Panc1 (cell line): ENCODE data around the gene CST1. TPM values are rescaled to one million over a fixed set of nuclear protein-coding genes. Genes with fewer than 3 reads are reported as not detected.

Source experiments
- ATAC-seq: fragments of 200-7000 bp; cut with Tn5 transposase; 2 replicates; pipeline ENCODE4 v1.9.1; 2020; ENCODE audit warnings: mild to moderate bottlenecking, moderate library complexity
- BruUV-seq: library from RNA; stranded (reverse); fragments of 400-500 nt; replicated peaks from 2 replicates; lab custom pipeline; 2021; lab: Mats Ljungman, UMichigan
- CTCF ChIA-PET: fragments of 300-600 bp; sonication (Branson Sonifier 250); formaldehyde crosslinking; loops from one replicate; lab custom pipeline; 2022; ENCODE audit warnings: antibody characterized with exemption; lab: Charles Lee
- POLR2A ChIA-PET: fragments of 300-600 bp; sonication (Branson Sonifier 250); formaldehyde crosslinking; loops from one replicate; lab custom pipeline; 2022; ENCODE audit warnings: antibody characterized with exemption; lab: Charles Lee
- DNase-seq: peaks from one replicate; pipeline ENCODE4 v3.0.0-alpha.2; 2010; ENCODE audit warnings: low read depth, low spot score
- H3K27ac ChIP-seq: 2 replicates; pipeline ENCODE4 v1.5.1; 2011; ENCODE audit warnings: mild to moderate bottlenecking, low read length, inconsistent platforms
- H3K27me3 ChIP-seq: fragments of 200-500 bp; sonication (Bioruptor generic); 2 replicates; pipeline ENCODE4 v1.6.0; 2014; ENCODE audit warnings: low read length, inconsistent platforms; ENCODE audit not compliant: control insufficient read depth, insufficient read depth
- H3K36me3 ChIP-seq: fragments of 200-500 bp; sonication (Bioruptor generic); 2 replicates; pipeline ENCODE4 v1.5.1; 2014; ENCODE audit warnings: inconsistent platforms, mild to moderate bottlenecking, low read length, moderate library complexity; ENCODE audit not compliant: control insufficient read depth, insufficient read depth
- H3K4me1 ChIP-seq: 2 replicates; pipeline ENCODE4 v1.5.1; 2011; ENCODE audit warnings: inconsistent platforms, mild to moderate bottlenecking, low read length, moderate library complexity; ENCODE audit not compliant: control insufficient read depth, insufficient read depth
- H3K4me3 ChIP-seq, 2 experiments: 2 replicates each; pipeline ENCODE4 v1.5.1; 2011 to 2012; ENCODE audit warnings: low read depth in 2 of 2, low read length in 2 of 2, mild to moderate bottlenecking in 2 of 2, inconsistent platforms in 1 of 2, moderate library complexity in 1 of 2
- H3K9me3 ChIP-seq: fragments of 200-500 bp; sonication (Bioruptor generic); 2 replicates; pipeline ENCODE4 v1.5.1; 2014; ENCODE audit warnings: low read depth, mild to moderate bottlenecking, inconsistent platforms, low read length, moderate library complexity; ENCODE audit not compliant: control insufficient read depth, insufficient read depth
- CTCF ChIP-seq: fragments of 450-650 bp; IDR thresholded peaks from 2 replicates; pipeline ENCODE4 v1.5.1; 2017; ENCODE audit warnings: mild to moderate bottlenecking
- POLR2AphosphoS5 ChIP-seq: IDR thresholded peaks from 2 replicates; pipeline ENCODE4 v1.6.1; 2012; ENCODE audit warnings: mild to moderate bottlenecking, low read depth, low read length, moderate library complexity
- REST ChIP-seq, 2 experiments: IDR thresholded peaks; 2 replicates each; pipeline ENCODE4 v1.6.1; 2011 to 2012; ENCODE audit warnings: low read depth in 2 of 2, control low read depth in 1 of 2, low read length in 1 of 2, mild to moderate bottlenecking in 1 of 2, moderate library complexity in 1 of 2; ENCODE audit not compliant: insufficient read depth in 1 of 2
- SIN3A ChIP-seq: IDR thresholded peaks from 2 replicates; pipeline ENCODE4 v1.6.1; 2012; ENCODE audit warnings: low read depth, mild to moderate bottlenecking, low read length, moderate library complexity, borderline replicate concordance; ENCODE audit not compliant: insufficient read depth
- TCF7L2 ChIP-seq: IDR thresholded peaks from 2 replicates; pipeline ENCODE4 v1.6.1; 2011; ENCODE audit warnings: mild to moderate bottlenecking, low read depth, low read length, inconsistent platforms
- in situ Hi-C: cut with HindIII; loops from 2 replicates; pipeline ENCODE4 v1.10.0; 2016; ENCODE audit warnings: low sequenced_read_pairs, low pct_unique_long_range_greater_than_20kb
- intact Hi-C: fragments of 100-400 bp; cut with micrococcal nuclease; formaldehyde crosslinking; loops from one replicate; pipeline ENCODE4 v1.10.0; 2022; ENCODE audit not compliant: unreplicated experiment
- total RNA-seq: library from RNA; stranded (reverse); gene quantifications from one replicate; pipeline ENCODE4 v1.2.1, GENCODE V29; 2021; ENCODE audit not compliant: unreplicated experiment

The CST1 gene
- total RNA-seq, 1 experiment from 2014 or later, result not detected

- ATAC-seq (no peak), DNase-seq (no peak)
- BruUV-seq, result no TSS peak
- Histone ChIP-seq H3K4me1 (no peaks in the 10 kb centered on the region), H3K36me3 (no peaks in the 10 kb centered on the region), H3K9me3 (no peaks in the 10 kb centered on the region), H3K27me3 (no peaks in the 10 kb centered on the region), H3K27ac (no peak overlapping the region), H3K4me3 (no peak overlapping the region)
- no peak for TF ChIP-seq REST (IDR thresholded peaks at IDR 0.05; ENCODE audit: insufficient read depth in 1 of 2, low read depth in 2 of 2, low read length in 1 of 2)
- no peak for TF ChIP-seq SIN3A
- TF ChIP-seq CTCF, result no peak
- TF ChIP-seq POLR2AphosphoS5, result no peak
- TF ChIP-seq TCF7L2, result no peak
- in situ Hi-C loops, result no loop called here
- intact Hi-C loops, result no loop called here
- CTCF ChIA-PET, result no interaction called here
- POLR2A ChIA-PET, result no interaction called here
Measured at GRCh38 chr20:23700931-23701330, 49.8 kb downstream of the CST1 start.

- H3K4me3 ChIP-seq, result no peak overlapping the region
- DNase-seq, result no peak
- TF ChIP-seq SIN3A (no peak), CTCF (no peak), POLR2AphosphoS5 (no peak), TCF7L2 (no peak), REST (IDR thresholded peaks at IDR 0.05; ENCODE audit: insufficient read depth in 1 of 2, low read depth in 2 of 2, low read length in 1 of 2) (no peak)
- H3K9me3 ChIP-seq, result no peaks in the 10 kb centered on the region
- H3K36me3 ChIP-seq, result no peaks in the 10 kb centered on the region
- CTCF ChIA-PET, result no interaction called here
- POLR2A ChIA-PET, result no interaction called here
- intact Hi-C loops, result no loop called here
- H3K27me3 ChIP-seq, result 0 out of 2 replicates have a peak, but pooled peaks cover 2% of the 10 kb centered on the region
- no TSS peak for BruUV-seq
- no peak overlapping the region for H3K27ac ChIP-seq
- H3K4me1 ChIP-seq, result no peaks in the 10 kb centered on the region
- in situ Hi-C loops, result no loop called here
- ATAC-seq, result no peak
Measured at GRCh38 chr20:23697947-23698346, 52.8 kb downstream of the CST1 start.

Other genes starting within 250 kb of the CST1 start
- not detected for gene CST9L, start 182.5 kb downstream of the CST1 start, total RNA-seq
- not detected for gene CST9, start 145.0 kb downstream of the CST1 start, total RNA-seq
- 158 TPM for gene CST3, start 113.0 kb downstream of the CST1 start, total RNA-seq
- gene CST4, start 61.9 kb downstream of the CST1 start, total RNA-seq, result not detected
- gene CST2, start 75.8 kb upstream of the CST1 start, total RNA-seq, result not detected
- gene CST5, start 128.8 kb upstream of the CST1 start, total RNA-seq, result not detected
- 0.18 TPM for gene GGTLC1, start 237.8 kb upstream of the CST1 start, total RNA-seq